HG03457 (cell line): ENCODE measurements around the gene NFX1.

ENCODE experiments used
- ATAC-seq: cut with Tn5 transposase; IDR thresholded peaks from one replicate; pipeline ENCODE4 v1.9.1; 2021; ENCODE audit warnings: moderate number of reproducible peaks; ENCODE audit not compliant: unreplicated experiment

Gene NFX1

GRCh38 chr9:33290247-33291030 is at the start of gene NFX1:
Gene NFX1, plus strand, starts transcription at chr9:33290516. Its CDS starts 57 bp downstream, at chr9:33290573.
- ATAC-seq = peak; percentile 84

- ATAC-seq = no peak
Measured at GRCh38 chr9:33241298-33241697, 49.0 kb upstream of the NFX1 start.

- ATAC-seq = no peak
Measured at GRCh38 chr9:33242609-33243134, 47.6 kb upstream of the NFX1 start.

- ATAC-seq = no peak
Measured at GRCh38 chr9:33244137-33244784, 46.1 kb upstream of the NFX1 start.

GRCh38 chr9:33245341-33245740 is 45.0 kb upstream of the NFX1 start:
- no peak for ATAC-seq

- no peak for ATAC-seq
Measured at GRCh38 chr9:33246269-33246860, 44.0 kb upstream of the NFX1 start.

- ATAC-seq = no peak
Measured at GRCh38 chr9:33248606-33249005, 41.7 kb upstream of the NFX1 start.

GRCh38 chr9:33249087-33249658 is 41.1 kb upstream of the NFX1 start:
- ATAC-seq = no peak

GRCh38 chr9:33249983-33250382 is 40.3 kb upstream of the NFX1 start:
- ATAC-seq = no peak

GRCh38 chr9:33250458-33250995 is 39.8 kb upstream of the NFX1 start:
- ATAC-seq = no peak

- no peak for ATAC-seq
Measured at GRCh38 chr9:33254211-33254610, 36.1 kb upstream of the NFX1 start.

GRCh38 chr9:33255014-33255413 is 35.3 kb upstream of the NFX1 start:
- ATAC-seq = no peak

- ATAC-seq = no peak
Measured at GRCh38 chr9:33255471-33255870, 34.8 kb upstream of the NFX1 start.

GRCh38 chr9:33256236-33256635 is 34.1 kb upstream of the NFX1 start:
- no peak for ATAC-seq

- ATAC-seq = no peak
Measured at GRCh38 chr9:33257276-33257675, 33.0 kb upstream of the NFX1 start.

GRCh38 chr9:33260372-33260771 is 29.9 kb upstream of the NFX1 start:
- no peak for ATAC-seq

GRCh38 chr9:33263131-33264002 is 26.9 kb upstream of the NFX1 start:
- ATAC-seq = peak; percentile 11

- ATAC-seq = peak; percentile 10
Measured at GRCh38 chr9:33264003-33264472, 26.3 kb upstream of the NFX1 start.

GRCh38 chr9:33264473-33265177 is 25.7 kb upstream of the NFX1 start, which contains the start of the genes BAG1 and CHMP5:
Gene BAG1, minus strand, starts transcription at chr9:33264708.
Gene CHMP5, plus strand, starts transcription at chr9:33265049. Its CDS starts 30 bp downstream, at chr9:33265079.
- ATAC-seq = peak; percentile 82
